Stimulated activated CD4-positive, alpha-beta T cell treated with anti-CD3 and anti-CD28 coated beads, Interleukin-12 subunit alpha, Interleukin-12 subunit beta, amount 100 ng/mL, for 24 hours (primary cell): ENCODE measurements around the gene MAGI1.

ENCODE experiments used
- DNase-seq, 2 experiments: peaks; one replicate each; pipeline ENCODE4 v3.0.0-alpha.2; 2020; ENCODE audit warnings: low read depth in 2 of 2

Gene MAGI1

DNA sequence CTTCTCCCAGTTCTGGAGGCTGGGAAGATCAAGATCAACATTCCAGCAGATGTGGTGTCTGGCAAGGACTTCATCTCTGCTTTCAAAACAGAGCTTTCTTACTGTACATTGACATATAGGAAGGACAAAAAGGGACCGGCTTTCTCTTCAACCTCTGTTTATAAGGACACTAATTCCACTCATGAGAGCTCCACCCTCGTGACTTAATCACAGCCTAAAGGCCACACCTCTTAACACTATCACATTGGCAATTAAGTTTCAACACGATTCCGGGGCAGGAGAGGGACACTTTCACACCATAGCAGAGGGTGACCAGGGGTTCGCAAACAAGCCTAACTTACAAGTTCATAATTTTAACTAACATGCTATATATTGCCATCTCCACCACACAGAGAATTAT lies 231.5 kb downstream of the MAGI1 start:
- DNase-seq, result no peak

DNA sequence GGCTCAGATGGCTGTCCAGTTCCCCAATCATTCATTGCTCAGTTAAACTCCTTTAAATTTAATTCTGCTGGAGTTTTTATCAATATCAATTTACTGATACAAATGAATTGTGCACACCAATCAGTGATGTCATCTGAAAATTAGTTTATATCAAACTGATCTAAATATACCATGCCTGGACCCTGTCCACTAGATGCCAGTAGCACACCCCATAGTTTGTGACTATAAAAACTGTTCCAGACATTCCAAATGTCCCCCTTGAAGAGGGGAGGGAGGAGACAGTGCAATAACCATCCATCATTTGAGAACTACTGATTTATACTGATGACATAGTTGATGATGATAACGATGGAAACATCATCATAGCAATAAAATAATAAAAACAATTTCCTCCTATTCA lies 232.1 kb downstream of the MAGI1 start:
- DNase-seq, result no peak

DNA sequence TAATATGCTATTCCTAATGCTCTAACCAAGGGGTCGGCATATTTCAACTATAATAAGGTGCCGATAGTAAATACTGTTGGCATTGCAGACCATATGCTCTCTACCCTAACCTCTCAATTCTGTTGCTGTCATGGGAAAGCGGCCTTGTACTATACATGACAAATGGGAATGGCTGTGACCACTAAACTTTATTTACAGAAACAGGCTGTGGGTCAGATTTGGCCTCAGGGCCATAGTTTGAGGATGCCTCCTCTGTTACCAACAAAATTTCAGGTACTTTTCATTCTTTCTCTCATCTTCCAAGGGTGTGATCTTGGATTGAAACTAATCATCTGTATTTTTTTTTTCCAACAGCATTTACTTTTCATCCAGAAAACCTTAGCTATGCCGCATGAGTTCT lies 242.0 kb downstream of the MAGI1 start:
- DNase-seq, result no peak

DNA sequence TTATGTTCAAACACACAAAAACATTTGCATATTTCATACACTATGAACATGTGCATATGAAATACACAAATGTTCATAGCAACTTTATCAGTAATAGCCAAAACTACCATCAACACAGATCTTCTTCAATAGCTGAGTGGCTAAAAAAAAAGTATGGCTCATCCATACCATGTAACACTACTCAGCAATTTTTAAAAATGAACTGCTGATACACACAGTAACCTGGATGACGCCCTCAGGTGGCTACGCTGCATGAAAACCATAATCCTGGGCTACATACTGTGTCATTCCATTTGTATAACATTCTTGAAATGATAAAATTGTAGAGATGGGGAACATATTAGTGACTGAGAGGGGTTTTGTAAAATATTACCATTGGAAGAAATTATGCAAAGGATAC lies 243.6 kb downstream of the MAGI1 start:
- DNase-seq, result no peak

DNA sequence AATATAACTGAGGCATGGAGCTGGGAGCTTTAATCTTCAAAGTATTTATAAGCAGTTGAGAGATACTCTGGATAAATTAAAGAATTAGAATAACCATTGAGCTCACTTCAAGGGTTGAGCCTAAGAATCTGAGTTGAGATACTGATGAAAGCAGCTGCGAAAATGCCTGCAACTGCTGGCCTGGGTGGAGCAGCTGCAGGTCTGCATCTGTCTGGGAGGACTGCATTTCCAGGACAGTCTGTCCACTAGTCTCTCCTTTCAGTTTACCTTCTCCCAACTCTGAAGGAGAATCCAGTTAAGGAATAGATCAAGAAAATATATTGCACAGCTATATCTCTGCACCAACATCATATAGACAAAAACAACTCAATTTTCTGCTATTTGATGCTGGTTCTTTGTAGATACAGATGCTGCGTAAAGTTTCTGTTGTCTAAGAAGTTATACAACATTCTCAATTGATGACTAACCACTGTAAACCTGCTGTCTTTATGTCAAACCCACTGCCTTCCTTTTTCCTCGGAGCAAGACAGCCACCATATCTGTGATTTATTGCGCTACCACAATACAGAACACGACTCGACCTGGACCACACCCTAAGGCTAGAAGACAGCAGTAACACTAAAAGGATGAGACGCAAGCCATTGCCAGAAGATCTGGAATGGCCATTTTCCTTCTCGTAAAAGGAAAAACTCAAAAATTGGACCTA lies 245.1 kb downstream of the MAGI1 start:
- no peak for DNase-seq

DNA sequence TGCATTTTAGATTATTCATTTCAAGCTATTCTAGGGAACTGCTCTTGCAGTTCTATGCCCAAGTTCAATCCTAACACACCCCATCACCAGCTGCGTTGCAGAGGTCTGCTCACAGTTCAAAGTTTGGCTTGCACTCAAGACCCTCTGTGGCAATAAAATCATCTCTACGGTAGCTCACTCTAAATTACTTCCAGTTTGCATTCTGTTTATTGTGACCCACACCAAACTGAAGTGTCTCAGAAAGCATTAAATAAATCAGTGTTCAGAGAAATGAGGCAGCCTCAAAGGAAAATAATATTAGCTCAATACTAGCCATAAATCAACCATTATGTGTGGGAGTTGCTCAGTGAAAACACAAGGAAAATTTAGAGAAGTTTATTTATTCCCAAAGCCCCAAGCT lies 250.3 kb downstream of the MAGI1 start:
- no peak for DNase-seq

DNA sequence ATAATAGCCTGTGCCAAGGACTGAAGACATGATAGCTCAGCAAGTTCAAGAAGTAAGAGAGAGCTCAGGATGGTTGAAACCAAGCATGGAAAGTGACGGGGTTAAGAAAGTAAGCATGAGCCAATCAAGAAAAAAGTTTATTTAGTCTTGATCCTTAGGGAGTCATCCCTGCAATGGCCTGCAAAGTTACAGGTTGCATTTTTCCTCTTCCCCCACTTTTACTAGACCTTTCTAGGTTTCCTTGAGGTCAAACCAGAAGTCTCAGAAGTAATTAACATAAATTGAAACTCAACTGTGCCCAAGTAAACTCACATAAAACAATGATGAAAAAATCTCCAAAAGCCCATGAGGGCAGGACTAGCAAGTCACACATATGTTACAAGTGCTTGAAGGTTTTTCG lies 250.9 kb downstream of the MAGI1 start:
- DNase-seq, result no peak

DNA sequence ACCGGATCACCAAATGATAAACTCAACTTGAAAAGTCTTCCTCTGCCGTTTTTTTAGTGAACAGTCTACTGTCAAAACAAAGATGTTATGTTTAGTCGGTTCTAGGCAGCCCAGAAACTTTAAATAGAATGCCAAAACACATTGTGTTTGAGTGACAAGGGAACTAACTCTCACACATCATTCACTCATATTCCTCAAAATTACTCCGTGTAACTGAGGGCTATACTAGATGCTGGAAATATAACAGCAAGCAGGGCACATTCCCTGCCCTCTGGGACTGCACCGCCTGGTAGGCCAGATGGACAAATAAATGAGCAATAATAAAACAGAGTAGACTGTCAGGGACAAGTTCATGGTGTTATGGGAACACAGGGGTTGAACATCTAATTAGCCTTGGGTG lies 251.4 kb downstream of the MAGI1 start:
- no peak for DNase-seq

DNA sequence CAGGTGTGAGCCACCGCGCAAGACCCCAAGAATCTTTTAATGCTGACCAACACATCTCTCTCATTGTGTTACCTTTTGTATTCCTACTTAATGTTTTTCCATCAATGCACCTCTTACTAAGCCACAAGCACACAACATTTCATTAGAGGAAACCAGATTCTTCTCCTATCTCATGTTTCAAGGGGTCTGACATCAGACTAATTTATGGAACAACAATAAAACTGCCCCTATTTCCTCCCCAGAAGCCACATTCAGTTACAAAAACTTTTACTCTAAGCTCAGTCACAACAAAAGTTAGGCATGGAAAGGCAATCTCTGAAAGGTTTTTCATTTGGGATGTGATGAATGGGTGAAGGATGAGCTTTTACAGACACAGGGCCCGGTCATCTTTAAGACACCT lies 251.8 kb downstream of the MAGI1 start:
- no peak for DNase-seq

DNA sequence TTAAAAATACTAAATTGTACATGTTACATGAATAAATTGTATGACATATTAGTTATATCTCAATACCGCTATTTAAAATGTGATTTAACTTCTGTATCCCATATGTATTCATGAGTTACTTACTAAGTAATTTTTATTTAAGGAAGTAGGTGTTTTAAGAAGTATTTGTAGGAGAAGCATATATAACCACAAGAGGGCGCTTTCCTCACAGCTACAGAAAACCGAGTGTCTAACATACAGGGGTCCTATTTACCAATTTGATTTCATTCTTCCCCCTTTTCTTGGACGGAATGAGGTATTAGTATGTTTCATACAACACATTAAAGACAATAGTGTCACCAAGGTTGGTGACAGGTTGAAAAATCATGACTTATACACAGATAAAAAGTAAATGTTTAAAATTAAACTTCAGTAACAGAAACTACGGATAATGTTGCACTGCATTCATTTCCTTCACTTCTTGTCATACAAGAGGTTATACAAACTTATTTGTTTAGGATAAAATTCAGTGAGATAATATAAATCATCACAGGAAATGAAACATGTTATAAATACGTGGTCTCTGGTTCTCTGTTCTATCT lies 253.6 kb downstream of the MAGI1 start:
- DNase-seq, result no peak

DNA sequence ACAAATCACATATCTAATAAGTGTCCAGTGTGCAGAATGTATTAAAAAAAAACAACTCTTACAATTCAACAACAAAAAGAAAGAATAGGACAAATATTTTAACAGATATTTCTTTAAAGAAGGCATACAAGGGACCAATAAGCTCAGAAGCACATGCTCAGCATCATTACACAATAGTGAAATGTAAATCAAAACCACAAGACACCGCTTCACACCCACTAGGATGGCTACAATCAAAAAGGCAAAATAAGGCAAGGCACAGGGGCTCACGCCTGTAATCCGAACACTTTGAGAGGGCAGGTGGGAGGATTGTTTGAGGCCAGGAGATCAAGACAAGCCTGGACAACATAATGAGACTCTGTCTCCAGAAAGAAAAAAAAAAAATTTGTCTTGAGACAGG lies 255.6 kb downstream of the MAGI1 start:
- DNase-seq, result no peak

DNA sequence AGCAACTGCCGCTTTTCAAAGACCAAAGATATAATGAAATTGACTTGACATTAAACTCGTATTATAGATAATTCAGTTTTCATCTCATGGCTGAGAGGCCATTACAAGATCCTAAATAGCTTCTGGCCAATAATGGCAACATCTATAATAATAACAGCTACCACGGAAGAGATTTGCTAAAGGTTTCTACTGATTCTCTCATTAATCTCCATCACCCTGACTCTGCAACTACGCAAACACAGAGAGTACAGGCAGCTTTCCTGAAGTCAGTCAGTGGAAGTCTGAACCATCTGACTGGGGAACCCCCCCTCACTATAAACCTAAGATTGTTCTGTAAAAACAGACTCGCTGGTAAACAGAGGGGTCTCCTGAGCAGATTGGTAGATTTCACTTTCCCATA lies 257.1 kb downstream of the MAGI1 start:
- no peak for DNase-seq

DNA sequence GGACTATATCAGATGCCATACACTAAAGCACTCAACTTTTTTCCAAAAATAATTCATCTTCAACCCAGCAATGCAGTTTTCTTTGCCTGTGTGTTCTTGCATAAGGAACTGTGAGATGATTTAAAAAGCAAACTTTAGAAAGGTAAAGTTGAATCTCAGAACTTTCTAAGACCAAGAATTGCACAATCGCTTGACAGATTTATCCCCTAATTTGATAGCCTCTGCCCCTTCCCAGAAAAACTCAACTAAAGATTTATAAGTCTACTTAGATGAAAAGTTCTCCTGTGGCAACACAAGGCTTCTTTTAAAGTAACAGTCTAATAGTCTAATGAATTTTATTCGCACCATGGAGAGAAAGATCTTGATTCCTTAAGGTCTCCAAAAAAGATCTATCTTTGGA lies 259.3 kb downstream of the MAGI1 start:
- DNase-seq, result no peak

DNA sequence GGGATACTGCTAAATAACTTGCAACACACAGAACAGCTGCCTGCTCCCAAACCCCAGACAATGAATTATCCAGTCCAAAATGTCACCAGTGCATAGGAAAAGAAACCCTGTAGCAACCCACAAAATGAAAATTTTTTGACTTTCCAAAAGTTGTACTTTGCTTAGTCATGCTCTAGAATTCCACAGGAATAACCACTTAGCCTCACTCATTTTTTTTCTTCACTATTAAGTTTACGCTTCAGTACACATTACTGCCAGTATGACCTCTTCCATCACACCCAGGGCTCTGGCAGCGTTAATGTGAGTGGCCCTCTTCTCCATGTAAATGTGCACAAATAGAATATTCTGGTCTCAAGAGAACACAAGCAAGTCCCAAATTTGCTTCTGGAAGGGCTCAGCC lies 259.8 kb downstream of the MAGI1 start:
- DNase-seq, result no peak

DNA sequence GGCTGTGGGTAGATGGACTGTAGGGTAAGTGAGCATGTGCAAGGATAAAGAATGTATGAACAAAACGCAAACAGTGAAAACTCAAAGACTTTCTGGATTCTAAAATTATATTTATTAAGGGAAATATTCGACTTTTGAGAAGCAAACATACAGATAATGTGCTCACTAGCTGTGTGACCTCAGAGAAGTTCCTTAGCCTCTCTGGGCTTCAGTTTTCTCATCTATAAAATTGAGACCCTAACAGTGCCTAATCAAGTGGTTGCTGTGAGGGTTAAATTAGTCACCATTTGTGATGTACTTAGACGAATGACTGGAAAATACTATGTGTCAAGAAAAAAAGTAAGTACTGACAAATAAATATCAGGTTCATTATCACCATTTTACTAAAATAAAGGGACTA lies 261.7 kb downstream of the MAGI1 start:
- DNase-seq, result no peak

DNA sequence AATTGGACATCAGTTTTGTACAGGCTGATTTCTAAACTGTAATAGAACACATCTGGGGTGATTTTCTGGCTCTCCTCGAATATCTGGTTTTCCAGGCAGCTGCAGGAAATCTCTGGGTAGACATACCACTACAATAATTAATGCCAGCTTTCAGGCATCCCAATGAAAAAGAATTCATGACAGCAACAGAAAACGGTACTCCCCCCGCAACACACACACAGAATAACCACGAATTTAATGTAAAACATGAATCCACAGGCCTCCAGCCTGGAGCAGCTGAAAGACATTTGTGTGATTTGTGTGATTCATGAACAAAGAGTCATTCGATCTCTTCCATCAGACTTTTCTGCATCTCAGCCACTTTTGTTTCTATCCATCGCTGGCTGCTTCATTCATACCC lies 262.2 kb downstream of the MAGI1 start:
- no peak for DNase-seq

DNA sequence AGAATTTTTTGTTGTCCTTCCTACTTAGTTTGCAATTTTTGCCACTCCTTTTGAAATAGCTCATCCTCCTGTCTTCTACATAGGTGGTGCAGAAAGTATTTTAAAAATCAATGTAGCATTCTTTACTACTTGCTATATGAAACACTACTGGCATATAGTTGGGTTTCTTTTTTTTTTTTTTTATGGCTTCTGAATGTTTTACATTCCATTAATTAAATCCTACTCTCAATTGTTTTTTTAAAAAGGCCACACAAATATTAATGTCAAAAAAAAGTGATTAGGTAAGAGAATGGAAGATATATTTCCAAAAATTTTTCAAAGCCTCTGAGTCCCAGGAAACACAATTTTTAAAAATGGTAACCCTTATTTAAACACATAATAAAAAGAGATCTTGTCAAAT lies 262.6 kb downstream of the MAGI1 start:
- DNase-seq, result no peak

DNA sequence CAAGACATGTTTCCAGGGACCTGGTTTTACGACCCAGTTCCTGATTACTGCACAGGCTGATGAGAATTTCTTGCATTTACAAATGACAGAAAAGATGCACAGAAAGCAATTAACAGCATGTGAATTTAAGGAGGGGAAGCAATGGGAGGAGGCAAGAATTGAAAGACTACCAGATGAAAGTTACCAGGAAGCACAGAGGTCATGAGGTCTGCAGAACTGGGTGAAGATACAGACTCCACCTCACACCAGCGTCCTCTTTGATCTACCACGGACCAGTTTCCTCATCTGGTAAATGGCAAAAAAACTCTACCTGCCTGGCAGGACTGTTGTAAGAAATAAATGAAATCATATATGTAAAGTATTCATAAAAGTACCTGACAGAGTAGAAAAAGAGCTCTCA lies 266.0 kb downstream of the MAGI1 start:
- no peak for DNase-seq

DNA sequence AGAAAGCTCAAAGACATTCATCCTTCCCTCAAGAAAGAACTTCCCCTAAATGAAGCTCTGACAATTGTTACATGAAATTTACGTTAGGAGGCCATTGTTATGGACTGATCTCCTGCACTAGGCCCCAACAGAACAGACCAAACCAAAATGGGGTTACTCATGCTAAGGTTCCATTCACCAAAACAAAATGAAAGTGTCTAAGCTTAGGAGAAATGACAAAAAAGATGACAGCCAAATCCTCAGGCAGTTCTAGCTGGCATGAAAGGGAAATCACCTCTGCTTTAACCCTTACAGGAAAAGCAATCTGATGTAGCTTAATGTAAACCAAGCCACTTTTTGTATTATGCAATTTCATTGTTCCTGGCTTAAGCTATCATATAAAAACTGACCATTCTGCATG lies 271.2 kb downstream of the MAGI1 start:
- no peak for DNase-seq

DNA sequence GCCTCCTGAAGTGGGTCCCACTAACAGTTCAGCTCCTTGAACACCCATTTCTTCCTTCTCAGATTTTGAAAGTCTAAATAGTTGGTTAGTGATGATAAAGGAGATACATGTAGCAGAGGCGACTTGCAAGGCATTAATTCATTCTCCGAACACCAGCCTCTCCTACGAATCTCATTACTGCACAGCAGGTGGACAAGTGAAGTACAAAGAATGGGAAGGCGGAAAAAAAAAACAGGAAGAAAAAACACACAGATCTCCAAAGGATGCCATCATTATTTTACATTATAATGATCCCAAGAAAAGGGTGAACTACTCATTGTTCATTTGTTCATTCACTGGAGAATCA lies 276.5 kb downstream of the MAGI1 start:
- DNase-seq, result no peak

DNA sequence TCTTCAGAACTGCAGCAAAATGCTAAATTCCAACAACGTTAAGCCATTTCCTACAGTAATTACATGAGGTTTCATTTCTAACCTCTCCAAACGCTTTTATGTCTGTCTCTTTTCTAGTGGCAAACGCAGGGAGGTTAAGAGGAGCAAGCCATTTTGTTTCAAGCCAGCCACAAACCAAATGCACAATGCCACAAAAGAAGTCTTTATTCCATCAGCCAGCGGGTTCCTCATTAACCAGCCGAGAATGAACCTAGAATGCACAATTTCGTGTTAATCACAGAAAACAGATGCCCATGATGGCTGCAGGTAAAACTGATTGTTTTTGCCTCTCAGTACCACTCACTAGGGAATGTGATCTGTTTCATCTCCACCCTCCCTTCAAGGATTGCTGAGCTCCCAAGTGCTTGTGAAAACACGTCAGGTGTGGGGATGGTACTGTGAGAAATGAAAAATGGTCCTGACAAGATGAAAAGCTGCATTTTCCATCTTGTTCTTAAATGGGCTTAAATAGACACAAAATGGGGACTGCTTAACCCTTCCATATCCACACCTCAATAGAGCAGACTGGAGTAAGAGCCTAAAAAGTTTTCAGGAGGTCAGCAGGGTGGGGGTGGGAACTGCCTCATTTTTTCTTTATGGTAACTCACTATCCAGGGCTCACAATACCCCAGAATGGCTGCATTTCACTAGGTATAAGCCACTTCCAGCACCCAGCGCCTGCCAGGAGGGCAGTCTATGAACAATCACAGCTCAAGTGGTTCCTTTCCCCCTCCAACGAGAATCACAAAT lies 277.1 kb downstream of the MAGI1 start:
- no peak for DNase-seq

DNA sequence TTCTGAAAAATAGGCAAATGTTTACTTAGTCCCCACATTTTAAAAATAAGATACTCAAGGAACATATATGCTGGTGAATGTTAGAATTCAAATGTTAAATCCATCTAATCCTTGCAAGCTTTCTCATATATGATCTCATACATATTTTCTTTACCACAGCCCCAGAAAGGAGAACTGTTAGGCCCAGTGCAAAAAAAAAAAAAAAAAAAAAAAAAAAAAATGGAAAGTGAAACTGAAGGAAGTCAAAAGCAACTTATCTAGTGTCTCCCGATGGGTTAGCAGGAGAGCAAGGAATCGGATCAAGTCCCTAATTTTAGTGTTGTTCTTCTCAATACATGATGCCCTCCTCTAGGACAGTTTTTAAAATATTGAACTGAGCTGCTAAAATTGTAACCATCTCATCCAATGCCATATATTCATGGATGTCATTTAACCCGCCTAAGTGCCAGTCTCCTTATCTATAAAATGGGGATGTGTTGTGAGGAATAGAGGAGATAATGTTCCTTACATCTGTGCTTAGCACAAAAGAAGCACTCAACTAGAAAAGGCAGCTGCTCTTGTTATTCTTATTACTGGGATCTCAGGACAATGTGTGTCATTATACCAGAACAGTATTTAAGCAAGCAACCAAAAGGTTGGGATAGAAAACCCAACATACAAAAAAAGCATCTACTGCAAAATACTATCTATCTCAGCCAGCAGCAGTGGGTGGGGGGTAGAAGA lies 279.7 kb downstream of the MAGI1 start:
- DNase-seq, result no peak

DNA sequence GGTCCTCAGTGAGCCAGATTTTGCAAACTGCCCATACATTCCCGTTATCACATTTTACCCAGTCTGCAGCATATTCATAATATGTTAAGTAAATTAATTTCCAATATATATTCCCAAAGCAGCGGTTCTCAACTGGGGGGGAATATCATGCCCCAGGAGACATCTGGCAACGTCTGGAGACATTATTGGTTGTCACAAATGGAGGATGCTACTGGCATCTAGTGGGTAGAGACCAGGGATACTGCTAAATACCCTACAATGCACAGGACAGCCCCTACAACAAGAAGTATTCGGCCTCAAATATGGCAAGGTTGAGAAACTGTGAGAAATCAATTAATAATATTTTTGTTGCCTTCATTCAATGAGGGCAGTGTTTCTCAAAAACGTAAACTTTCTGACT lies 280.3 kb downstream of the MAGI1 start:
- DNase-seq, result no peak
